ENCODE data around the gene TMEM9B.
A peak's percentile ranks its signal among the peaks of the same experiment; 100 is the strongest.
"Not testable (repeated sequence)": the region's sequence is repeated elsewhere in the genome, so short reads cannot be mapped to it uniquely, and the experiment has no call there.

Gene TMEM9B

DNA sequence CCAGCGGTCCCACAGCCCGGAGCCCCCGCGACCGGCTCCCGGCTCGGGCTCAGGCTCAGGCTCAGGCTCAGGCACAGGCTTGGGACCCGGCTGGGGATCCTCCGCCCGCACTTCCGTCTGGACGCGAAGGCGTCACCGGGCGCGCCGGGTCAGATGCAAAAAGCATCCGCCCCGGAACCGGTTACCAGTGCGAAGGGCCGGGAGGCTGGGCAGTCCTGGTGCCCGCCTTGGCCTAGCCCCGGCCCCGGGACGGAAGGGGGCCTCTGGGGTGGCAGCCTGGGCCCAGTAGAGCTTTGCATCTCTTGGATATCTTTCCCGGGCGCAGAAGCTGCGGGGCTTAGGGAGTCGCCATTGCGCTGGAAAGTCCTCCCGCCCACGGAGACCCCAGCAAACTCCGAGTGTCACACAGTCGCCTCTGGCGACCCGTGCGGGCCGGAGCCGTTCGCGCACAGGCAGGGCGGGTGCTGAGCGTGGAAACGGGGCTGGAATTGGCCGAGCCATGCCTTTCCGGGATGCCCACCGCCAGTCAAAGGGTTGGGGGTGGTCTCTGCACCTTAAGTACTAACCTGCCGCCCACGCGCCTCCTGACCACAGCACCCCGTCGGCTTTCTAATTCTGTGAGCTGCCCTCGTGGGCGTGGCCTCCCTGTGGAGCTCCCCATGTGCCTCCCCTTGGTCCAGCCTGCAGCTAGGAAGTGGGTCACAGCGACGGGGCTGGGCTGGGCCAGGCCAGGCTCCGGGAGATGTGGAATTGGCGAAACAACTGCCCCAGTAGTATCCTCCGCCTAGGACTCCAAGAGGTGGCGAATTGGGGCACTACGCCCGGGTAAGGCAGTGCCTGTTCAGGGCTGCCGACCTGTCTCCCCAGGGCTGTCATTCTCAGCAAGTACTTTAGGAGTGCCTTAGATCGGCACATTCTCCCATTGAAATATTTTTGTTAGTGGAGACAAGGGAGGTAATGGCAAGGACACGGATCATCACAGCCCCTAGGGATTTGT lies at the start of gene TMEM9B:
TSS of gene TMEM9B (minus strand) at position 119 of the 997 bp plus-strand sequence. CDS start 129 bp downstream, outside the sequence.
- DNase-seq (ENCODE audit: low spot score) = peak; percentile 85

DNA sequence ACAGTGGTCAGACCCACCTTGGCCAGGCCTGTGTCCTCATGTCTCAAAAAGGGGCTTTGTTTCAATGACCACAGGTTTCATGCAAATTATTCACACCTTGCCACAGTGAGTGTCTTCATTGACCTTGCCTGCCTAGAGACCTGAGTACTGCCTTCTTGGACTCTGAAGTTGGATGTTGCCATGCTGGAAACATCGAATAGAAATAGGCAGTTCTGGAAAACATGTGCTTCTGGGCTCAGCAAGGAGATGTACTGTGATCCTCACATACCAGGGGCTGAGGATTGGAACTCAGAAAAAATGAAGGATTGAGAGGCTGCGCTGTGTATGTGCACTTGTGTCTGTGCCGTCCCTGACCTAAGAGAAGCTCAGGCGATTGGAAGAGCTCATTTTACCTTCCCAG lies 49.1 kb upstream of the TMEM9B start:
- no peak for DNase-seq (ENCODE audit: low spot score)

DNA sequence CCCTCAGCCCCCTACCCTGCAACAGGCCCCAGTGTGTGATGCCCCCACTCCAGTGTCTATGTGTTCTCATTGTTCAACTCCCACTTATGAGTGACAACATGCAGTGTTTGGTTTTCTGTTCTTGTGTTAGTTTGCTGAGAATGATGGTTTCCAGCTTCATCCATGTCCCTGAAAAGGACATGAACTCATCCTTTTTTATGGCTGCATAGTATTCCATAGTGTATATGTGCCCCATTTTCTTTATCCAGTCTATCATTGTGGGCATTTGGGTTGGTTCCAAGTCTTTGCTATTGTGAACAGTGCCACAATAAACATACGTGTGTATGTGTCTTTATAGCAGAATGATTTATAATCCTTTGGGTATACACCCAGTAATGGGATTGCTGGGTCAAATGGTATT lies 45.3 kb upstream of the TMEM9B start:
- not testable (repeated sequence) for DNase-seq (ENCODE audit: low spot score)

DNA sequence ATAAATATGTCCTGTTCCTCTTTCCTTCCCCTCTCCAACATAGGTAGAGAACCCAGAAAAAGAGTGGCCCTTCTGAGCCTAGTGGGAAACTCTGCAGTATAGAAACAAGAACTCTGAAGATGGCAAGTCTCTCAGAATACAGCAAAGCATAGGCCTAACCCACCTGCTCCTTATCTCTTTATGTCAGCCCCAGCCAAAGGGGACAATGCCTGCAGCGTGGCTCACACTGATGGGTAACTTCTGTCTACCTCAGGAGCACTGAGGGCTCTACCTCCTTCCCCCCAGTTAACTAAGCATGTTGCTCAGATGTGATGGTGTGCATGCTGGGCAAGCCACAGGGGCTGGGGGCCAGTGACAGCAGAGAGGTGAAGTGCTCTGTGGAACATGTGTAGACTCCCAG lies 44.4 kb upstream of the TMEM9B start:
- no peak for DNase-seq (ENCODE audit: low spot score)

DNA sequence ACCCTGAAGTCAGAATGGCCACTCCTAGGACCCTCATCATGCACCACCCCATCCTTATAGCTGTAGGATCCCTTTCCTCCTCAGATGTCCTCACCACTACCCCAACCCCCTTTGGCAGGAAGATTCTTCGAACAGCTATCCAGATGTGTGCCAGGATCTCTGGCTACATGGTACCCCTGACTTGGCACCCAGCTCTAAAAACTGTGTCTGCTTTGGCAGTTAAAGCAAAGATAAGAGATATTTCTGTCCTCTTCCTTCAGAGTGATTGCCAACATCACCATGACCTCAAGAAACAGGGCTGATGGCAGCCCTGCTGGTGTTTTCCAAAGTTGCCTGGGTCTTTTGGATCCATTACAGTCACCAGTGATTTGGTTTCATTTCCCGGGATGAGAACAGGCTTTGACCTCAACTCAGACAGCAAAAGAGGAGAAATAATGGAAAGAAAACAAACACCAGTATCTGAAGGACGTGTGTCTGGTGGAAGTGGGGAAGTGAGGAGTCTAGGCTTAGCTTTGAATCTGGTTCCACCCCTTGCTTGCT lies 43.8 kb upstream of the TMEM9B start:
- peak; percentile 33 for DNase-seq (ENCODE audit: low spot score)

DNA sequence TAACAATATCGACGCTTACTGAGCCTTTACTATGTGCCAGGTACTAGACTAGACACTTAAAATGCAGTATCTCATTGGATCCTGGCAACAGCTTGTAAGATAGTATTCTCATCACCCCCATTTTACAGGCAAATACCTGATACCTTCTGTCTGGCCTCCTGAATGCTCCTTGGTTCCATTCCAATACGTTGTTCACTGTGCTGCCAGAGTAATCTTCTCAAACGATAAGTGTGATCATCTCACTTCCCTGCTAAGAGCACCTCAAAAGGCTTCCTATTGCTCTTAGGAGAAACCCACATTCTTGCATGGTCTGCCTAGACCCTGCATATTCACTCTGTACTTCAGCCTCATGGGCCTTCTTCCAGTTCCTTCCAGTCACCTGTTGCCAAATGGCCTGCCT lies 40.8 kb upstream of the TMEM9B start:
- DNase-seq (ENCODE audit: low spot score) = no peak

DNA sequence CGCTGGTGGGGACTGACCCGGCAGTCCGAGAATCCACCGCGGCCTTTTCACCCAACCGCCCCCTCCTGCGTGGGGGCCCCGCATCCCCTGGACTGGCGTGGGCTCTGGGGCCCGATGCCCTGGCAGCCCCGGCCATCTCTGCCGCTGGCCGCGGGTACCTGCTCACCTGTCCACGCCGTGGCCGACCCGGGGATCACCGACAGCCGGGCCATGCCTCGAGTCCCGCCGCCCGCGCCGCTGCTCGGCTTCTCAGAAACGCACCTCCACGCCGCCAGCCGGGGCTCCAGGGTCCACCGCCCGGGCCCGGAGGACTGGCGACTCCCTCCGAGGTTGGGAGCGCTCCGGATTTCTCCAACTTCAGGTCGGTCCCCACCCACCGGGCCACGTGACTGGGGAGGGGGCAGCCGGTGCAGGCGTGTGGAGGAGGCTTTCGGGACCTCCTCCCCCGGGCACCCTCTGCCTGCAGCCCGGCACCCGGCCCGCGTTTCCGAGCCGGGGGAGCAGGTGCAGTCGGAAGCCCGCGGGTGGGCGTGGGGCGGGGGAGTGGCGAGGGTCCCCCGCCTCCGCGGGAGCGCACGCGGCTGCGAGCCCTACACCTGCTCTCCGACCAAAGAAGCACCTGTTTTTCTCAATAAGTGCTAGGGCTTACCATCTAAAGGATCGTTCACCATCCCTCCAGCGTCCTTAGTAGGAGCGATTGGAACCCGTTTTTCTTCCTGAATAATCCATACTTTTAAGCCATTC lies 40.1 kb upstream of the TMEM9B start:
- DNase-seq (ENCODE audit: low spot score) = no peak

DNA sequence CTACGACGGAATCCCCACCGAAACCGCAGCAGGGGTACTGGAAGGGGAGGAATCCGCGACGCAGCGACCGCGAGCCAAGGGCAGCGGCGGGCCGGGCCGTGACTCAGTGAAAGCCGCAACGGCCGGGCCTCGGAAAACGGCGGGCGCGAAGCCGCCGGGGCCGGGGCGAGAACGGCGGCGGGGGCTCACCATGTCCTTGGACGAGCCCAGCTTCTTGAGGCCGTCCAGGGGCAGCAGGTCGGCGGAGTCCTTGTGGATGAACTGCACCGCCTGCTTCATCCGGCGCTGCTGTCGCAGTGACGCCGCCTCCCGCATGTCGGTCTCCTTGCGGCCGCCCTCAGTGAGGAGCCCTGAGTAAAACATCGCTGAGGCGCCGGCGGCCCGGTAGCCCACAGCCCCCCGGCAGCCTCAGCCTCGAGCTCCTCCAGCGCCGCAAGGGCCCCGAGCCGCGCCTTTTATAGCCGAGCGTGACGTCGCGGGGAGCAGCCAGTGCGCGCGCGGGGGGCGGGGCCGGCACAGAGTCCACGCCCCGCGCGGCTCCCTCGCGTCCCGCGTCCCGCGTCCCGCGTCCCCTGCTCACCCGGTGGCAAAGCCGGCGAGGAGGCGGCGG lies 39.4 kb upstream of the TMEM9B start, which contains the start of gene NRIP3:
TSS of gene NRIP3 (minus strand) at position 429 of the 610 bp plus-strand sequence. CDS start at position 363, 66 bp downstream.
- DNase-seq (ENCODE audit: low spot score) = peak; percentile 81

DNA sequence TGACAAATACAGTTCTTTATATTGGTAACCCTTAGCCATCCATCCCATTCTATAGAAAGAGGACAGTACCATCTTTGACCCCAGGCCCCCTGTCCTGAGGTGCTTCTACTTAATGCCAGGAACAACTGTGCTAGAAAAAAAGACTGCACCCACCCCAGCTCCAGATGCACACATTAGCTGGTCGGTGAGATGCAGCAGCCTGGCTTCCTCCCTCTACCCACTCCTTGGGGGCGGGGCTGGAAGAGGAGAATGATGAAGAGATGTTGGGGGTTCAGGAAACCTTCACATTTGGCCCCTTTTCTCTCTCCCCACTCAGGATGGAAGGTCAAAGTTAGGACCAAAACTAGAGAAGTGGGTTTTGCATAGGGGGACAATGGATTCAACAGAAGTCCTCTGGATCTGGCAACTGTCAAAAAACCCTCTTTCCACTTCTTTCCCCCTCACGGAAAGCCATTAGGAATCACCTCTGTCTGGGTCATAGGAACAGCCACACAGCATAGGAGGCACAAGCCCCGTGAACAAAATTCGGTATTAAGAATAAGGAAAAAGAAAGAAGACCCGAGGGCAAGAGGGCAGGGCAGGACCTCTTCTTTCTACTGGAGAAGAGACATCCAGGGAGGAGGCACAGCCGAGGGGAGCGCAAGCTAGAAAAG lies 38.8 kb upstream of the TMEM9B start:
- no peak for DNase-seq (ENCODE audit: low spot score)

DNA sequence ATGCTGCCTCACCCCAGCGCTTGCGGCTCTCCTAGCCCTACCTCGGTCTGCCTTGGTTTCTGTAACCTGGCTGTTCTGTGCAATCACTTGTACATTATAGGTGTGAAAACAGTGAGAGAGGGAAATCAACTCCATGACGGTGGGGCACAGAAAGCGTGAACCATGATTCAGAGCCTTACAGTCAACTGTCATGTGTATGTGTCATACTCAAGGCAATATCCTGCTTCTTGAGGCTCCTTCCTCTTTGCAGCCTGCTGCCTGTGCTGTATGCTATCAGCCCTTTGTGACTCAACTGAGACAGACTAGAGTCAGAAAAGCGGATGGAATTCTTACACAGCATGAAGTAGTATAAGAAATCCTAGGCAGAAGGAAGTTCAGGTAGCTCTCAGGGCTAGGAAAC lies 37.5 kb upstream of the TMEM9B start:
- no peak for DNase-seq (ENCODE audit: low spot score)

DNA sequence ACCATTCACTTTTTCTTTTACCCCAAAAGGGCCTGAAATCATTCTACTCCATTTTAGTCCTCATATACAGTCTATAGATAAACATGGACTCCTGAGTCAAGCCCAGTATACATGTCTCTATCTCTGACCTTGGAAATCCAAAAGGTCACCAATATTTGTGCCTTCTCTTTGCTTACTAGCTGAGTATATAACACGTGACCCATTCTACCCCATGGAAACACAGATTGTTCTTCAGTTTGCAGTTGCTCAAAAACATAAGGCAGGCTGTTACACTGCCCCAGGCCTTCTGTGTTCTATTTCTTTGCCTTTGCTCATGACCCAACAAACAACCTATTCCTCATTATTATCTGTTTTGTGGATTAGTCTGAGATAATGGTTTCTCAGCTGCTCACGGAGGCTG lies 33.8 kb upstream of the TMEM9B start:
- no peak for DNase-seq (ENCODE audit: low spot score)

DNA sequence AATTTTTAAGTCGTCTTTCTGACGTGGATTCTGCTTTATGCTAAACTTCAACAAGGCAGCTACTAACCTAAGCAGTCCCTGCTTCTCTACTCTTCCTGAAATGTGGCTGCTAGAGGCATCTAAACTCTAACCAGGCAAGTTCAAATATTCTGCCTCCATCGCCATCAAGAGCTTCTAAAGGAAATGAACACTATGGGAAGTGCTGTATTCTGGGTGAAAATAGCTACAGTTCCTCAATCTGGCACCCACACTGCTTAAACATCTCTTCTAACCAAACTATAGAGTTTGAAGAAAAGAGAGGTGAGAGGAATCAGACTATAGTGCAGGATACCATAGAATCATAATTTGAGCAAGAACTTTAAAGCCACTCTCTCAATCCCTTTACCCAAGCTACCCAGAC lies 33.2 kb upstream of the TMEM9B start:
- no peak for DNase-seq (ENCODE audit: low spot score)

DNA sequence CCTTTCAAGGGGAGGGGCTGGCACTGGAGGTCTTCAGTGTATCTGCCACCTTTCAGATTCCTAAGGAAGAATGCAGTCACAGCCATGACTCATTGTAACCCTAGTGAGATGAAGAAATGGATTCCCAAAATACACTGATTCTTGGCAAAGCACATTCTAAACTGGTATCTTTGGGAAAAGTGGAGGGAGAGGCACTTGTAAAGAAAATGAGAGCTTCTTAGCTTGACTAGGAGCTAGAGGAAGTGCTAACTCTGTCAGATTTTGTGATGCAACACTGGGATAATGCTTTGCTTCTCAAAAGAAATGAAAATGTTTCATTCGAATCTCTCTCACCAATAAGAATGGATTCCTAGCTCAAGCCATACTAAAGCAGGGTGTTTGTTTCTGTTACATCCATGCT lies 25.2 kb upstream of the TMEM9B start:
- peak; percentile 47 for DNase-seq (ENCODE audit: low spot score)

DNA sequence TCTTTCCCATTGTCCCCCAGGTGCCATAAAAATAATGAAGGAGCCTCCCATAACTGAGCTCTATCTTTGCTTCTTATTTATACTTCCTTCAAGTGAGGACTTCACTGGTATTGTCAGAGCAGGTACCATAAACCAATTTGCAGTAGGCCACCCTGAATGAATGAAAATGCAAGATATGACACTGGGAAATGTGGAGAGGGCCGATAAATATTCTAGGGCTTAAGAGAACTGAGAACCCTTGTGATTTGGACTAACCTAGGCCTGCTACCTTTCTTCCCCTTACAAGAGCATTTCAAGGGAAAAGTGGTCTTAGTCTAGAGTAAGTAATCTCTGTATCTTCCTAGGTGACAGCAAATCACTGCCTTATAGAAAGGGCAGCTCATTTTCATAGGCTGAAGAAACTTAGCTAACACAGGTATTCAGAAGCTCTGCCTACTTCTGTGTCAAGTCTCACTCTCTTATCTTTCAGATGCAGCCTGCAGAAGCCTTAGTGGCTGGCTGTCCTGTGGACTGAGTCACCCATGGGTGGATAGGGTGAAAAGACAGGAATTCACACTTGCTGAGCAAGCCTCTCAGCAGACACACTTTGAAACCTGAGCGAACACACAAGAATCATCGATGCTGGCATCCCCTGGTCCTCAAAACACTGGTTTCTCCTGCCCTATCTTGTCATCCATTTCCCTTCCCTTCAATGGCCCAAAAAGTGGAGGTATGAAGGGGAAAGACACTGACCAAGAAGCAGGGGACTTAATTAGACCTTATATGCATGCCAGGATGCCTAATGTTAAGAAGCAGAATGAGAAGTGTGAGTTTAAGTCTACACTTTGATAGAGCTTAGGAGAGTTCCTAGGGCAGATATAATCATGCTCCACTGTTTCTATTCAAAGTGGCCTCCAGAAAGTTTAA lies 24.3 kb upstream of the TMEM9B start:
- DNase-seq (ENCODE audit: low spot score) = peak; percentile 85

DNA sequence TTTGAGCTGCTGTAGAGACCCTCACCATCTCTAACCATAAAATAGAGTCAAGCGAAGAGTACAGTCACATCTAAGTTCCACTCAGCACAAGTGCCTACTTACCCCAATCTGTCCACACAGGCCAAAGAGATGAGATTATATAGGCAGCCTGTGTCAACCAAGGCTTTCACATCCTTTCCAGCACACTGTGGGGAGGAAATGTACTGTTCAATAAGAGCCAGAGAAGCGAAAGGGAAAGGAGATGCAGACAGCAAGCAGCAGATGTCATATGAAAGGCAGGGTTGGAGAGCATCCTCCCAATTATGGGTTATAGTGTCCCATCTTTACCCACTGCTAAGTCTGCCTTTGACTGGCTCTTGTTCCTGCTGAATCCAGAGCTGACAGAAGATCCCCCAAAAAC lies 23.2 kb upstream of the TMEM9B start:
- DNase-seq (ENCODE audit: low spot score) = no peak

DNA sequence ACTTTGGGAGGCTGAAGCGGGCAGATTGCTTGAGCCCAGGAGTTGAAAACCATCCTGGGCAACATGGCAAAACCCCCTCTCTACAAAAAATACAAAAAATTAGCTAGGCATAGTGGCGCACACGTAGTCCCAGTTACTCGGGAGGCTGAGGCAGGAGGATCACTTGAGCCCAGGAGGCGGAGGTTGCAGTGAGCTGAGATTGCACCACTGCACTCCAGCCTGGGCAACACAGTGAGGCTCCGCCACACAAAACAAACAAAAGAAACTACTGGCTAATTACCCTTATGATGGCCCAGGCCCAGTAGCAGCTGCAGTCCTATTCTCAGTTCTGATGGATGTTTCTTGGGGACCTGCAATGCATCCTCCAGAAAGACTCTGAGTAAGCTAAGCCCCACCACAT lies 22.5 kb upstream of the TMEM9B start:
- DNase-seq (ENCODE audit: low spot score) = not testable (repeated sequence)

DNA sequence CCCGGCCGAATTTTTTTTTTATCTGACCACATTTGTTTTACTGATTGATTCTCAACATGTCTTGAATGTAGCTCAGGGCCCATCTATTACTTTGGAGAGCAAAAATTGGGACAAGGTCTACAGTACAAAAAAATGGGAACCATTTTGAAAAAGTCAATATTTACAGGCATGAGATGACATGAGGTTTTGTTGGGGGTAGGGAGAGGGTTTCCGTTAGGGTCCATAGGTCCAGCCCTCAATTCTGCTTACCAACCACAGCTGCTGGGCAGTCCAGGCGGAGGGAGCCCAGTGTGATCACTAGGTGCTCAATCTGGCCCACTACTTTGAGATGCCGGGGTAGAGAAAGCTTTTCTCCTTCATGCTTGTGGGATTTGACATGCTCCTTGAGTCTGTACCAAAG lies 21.2 kb upstream of the TMEM9B start:
- DNase-seq (ENCODE audit: low spot score) = no peak

DNA sequence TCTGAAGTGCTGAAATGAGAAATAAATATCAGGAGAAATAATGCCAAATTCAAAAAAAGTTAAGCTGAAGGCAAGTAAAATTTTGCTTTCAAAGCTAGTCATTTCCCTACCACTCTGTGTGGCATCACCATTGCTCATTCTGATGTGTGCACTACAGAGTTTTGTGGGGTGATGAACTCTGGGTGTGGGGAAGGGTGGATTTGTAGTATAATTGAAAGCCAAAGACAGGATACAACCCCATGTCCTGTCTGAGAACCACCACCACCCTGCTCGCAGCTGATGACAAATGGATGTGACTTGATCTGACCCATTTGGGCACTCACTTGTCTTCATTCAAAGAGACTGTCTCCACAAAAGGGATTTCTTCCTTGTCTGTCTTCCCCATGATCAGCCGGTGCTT lies 19.3 kb upstream of the TMEM9B start:
- no peak for DNase-seq (ENCODE audit: low spot score)

DNA sequence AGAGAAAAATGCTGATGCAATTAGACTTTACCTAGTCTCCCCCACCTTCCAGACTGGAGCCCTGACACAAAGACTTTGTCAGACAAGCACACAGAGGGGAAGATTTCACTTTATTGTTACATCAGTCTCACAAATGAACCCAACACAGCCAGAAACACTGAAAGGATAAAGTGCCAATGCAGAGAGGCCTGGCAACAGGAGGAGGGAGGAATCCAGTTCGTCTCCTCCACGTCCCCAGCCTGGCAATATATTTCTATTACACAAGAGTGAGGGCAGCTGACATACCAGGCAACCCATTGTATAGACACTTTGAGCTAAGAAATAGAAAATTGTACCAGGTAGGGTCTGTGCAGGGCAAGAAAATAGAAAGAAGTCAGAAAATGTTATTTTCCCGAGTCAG lies 16.2 kb upstream of the TMEM9B start:
- no peak for DNase-seq (ENCODE audit: low spot score)

DNA sequence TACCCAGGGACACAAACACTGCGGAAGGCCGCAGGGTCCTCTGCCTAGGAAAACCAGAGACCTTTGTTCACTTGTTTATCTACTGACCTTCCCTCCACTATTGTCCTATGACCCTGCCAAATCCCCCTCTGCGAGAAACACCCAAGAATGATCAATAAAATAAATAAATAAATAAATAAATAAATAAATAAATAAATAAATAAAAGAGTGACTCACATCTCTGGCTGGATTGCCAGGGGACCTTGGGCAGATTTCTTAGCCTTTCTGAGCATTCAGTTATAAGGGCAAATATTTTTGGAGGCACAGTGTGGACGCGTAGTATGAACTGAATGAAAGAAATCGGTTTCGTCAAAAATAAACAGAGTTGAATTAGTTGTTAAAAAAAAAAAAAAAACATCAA lies 15.1 kb upstream of the TMEM9B start:
- DNase-seq (ENCODE audit: low spot score) = not testable (repeated sequence)

DNA sequence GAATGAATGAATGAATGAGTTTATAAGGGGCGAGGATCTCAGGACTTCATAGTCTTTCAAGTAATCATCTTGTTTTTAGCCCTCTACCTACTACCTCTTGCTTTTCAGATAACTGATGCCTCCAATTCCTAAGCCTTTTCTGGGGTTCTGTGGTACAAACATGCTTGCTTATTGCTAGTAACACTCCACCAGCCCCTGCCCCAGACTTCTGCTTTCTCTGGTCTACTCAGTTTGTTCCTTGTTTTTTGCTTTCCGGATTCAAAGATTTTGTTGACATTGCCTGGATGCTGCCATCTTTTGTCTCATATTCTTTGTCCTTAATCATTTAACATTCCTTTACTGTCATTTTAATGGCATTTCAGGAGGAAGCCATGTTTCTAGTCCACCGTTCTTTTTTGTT lies 8.9 kb upstream of the TMEM9B start:
- DNase-seq (ENCODE audit: low spot score) = no peak

Data from hematopoietic multipotent progenitor cell treated with erythropoietin and hydrocortisone succinate and interleukin-3 and kit ligand, for 17 days (in vitro differentiated cells).